ENCODE measurements around the gene LNX1.
A peak's percentile ranks its signal among the peaks of the same experiment; 100 is the strongest.

Gene LNX1

GRCh38 chr4:53602390-53602789, 11.1 kb upstream of the LNX1 start:
- H3K4me3 ChIP-seq (ENCODE audit: control insufficient read depth, low read depth, low read length), result no peak overlapping the region
- no peak for DNase-seq (ENCODE audit: low read depth)
- no peak for TF ChIP-seq CTCF (IDR thresholded peaks at IDR 0.05; ENCODE audit: control insufficient read depth, insufficient read depth, low read depth, low read length, missing control alignments)

- no peak overlapping the region for H3K4me3 ChIP-seq (ENCODE audit: control insufficient read depth, low read depth, low read length)
- no peak for DNase-seq (ENCODE audit: low read depth)
- TF ChIP-seq CTCF (IDR thresholded peaks at IDR 0.05; ENCODE audit: control insufficient read depth, insufficient read depth, low read depth, low read length, missing control alignments), result peak; percentile 16
These were observed 10.0 kb upstream of the LNX1 start for GRCh38 chr4:53601251-53601764.

- TF ChIP-seq CTCF (IDR thresholded peaks at IDR 0.05; ENCODE audit: control insufficient read depth, insufficient read depth, low read depth, low read length, missing control alignments), result no peak
- DNase-seq (ENCODE audit: low read depth), result no peak
- no peak overlapping the region for H3K4me3 ChIP-seq (ENCODE audit: control insufficient read depth, low read depth, low read length)
These were observed 8.3 kb upstream of the LNX1 start for GRCh38 chr4:53599632-53600031.

GRCh38 chr4:53598901-53599300, 7.6 kb upstream of the LNX1 start:
- no peak overlapping the region for H3K4me3 ChIP-seq (ENCODE audit: control insufficient read depth, low read depth, low read length)
- no peak for DNase-seq (ENCODE audit: low read depth)
- TF ChIP-seq CTCF (IDR thresholded peaks at IDR 0.05; ENCODE audit: control insufficient read depth, insufficient read depth, low read depth, low read length, missing control alignments), result no peak

- DNase-seq (ENCODE audit: low read depth), result no peak
- H3K4me3 ChIP-seq (ENCODE audit: control insufficient read depth, low read depth, low read length), result no peak overlapping the region
- TF ChIP-seq CTCF (IDR thresholded peaks at IDR 0.05; ENCODE audit: control insufficient read depth, insufficient read depth, low read depth, low read length, missing control alignments), result no peak
These were observed 7.2 kb upstream of the LNX1 start for GRCh38 chr4:53598483-53598882.

GRCh38 chr4:53596901-53597300, 5.6 kb upstream of the LNX1 start:
- no peak overlapping the region for H3K4me3 ChIP-seq (ENCODE audit: control insufficient read depth, low read depth, low read length)
- no peak for DNase-seq (ENCODE audit: low read depth)
- no peak for TF ChIP-seq CTCF (IDR thresholded peaks at IDR 0.05; ENCODE audit: control insufficient read depth, insufficient read depth, low read depth, low read length, missing control alignments)

GRCh38 chr4:53595834-53596233, 4.5 kb upstream of the LNX1 start:
- TF ChIP-seq CTCF (IDR thresholded peaks at IDR 0.05; ENCODE audit: control insufficient read depth, insufficient read depth, low read depth, low read length, missing control alignments), result no peak
- DNase-seq (ENCODE audit: low read depth), result no peak
- no peak overlapping the region for H3K4me3 ChIP-seq (ENCODE audit: control insufficient read depth, low read depth, low read length)

Measured in AG09309 (cell line).